Prostate gland (tissue), 2 donors: Measurements from ENCODE around the gene CDYL. TPM values are rescaled to one million over a fixed set of nuclear protein-coding genes. Genes with fewer than 3 reads are reported as not detected.

Experiments
- DNase-seq: peaks from one replicate; pipeline ENCODE4 v3.0.0-alpha.2; 2019; ENCODE audit warnings: low spot score
- H3K27ac ChIP-seq, 2 donors: fragments of 200-600 bp; sonication (generic); 2 replicates each; pipeline ENCODE4 v1.5.1; 2017 to 2019
- H3K27me3 ChIP-seq: fragments of 200-600 bp; sonication (generic); replicated peaks from 2 replicates; pipeline ENCODE4 v1.5.1; 2019; ENCODE audit not compliant: insufficient read depth
- H3K36me3 ChIP-seq, 2 donors: fragments of 200-600 bp; sonication (generic); 1 replicate in 1 of 2; 2 replicates in 1 of 2; pipeline versions ENCODE4 v1.5.1 to v1.8.1; 2017 to 2019
- H3K4me1 ChIP-seq: fragments of 200-600 bp; sonication (generic); replicated peaks from 2 replicates; pipeline ENCODE4 v1.5.1; 2019
- H3K4me3 ChIP-seq, 2 donors: fragments of 200-600 bp; sonication (generic); 2 replicates each; pipeline ENCODE4 v1.5.1; 2017 to 2019
- H3K9me3 ChIP-seq: fragments of 200-600 bp; sonication (generic); 2 replicates; pipeline ENCODE4 v1.5.1; 2017
- CTCF ChIP-seq, 4 experiments: fragments of 200-600 bp in 2 of 4; fragments of 450-650 bp in 2 of 4; sonication (generic) in 2 of 4; IDR thresholded peaks; 1 replicate in 3 of 4; 2 replicates in 1 of 4; pipeline ENCODE4 v1.5.1; 2016 to 2019; ENCODE audit warnings: antibody characterized with exemption in 4 of 4, mild to moderate bottlenecking in 2 of 4, moderate library complexity in 2 of 4
- POLR2A ChIP-seq: fragments of 450-650 bp; IDR thresholded peaks from one replicate; pipeline ENCODE4 v1.6.1; 2016; ENCODE audit warnings: antibody characterized with exemption, mild to moderate bottlenecking
- POLR2AphosphoS5 ChIP-seq: sonication (generic); formaldehyde crosslinking; IDR thresholded peaks from one replicate; pipeline ENCODE4 v1.6.1; 2017; ENCODE audit warnings: antibody characterized with exemption
- WGBS: methylation state at CpG from one replicate; pipeline ENCODE4 v1.1.5; 2018; 5-methylcytosine and 5-hydroxymethylcytosine counted together
- intact Hi-C: fragments of 100-400 bp; cut with DNase I; formaldehyde crosslinking; loops from one replicate; pipeline ENCODE4 v1.14.2; 2022
- total RNA-seq, 2 donors: library from RNA; depleted of rRNA; stranded (reverse); fragments of >200 nt; gene quantifications; one replicate each; pipeline ENCODE4 v1.1.0, GENCODE V29; 2016

The CDYL gene
- total RNA-seq, 2 donors from 2014 or later, result 28.1 to 54.5 TPM

GRCh38 chr6:4884646-4885340 lies 108.6 kb downstream of the CDYL start:
- DNase-seq, result no peak
- Histone ChIP-seq H3K9me3 (no peaks in the 10 kb centered on the region), H3K27me3 (no peaks in the 10 kb centered on the region), H3K4me3 (no peak overlapping the region), H3K27ac (no peak overlapping the region), H3K4me1 (no peaks in the 10 kb centered on the region), H3K36me3 (no peaks in the 10 kb centered on the region)
- WGBS, result 79% methylated on average over 7 of the region's 7 CpGs
- TF ChIP-seq CTCF (IDR thresholded peaks at IDR 0.05) (no peak), POLR2AphosphoS5 (no peak), POLR2A (no peak)
- intact Hi-C loops, result no loop called here

GRCh38 chr6:4885341-4885933 lies 109.2 kb downstream of the CDYL start:
- DNase-seq, result no peak
- Histone ChIP-seq H3K27ac (no peak overlapping the region), H3K4me1 (no peaks in the 10 kb centered on the region), H3K9me3 (no peaks in the 10 kb centered on the region), H3K27me3 (no peaks in the 10 kb centered on the region), H3K4me3 (no peak overlapping the region), H3K36me3 (no peaks in the 10 kb centered on the region)
- TF ChIP-seq POLR2A, result no peak
- TF ChIP-seq CTCF (IDR thresholded peaks at IDR 0.05), result no peak
- no peak for TF ChIP-seq POLR2AphosphoS5
- WGBS, result 67% methylated on average over 4 of the region's 4 CpGs
- intact Hi-C loops, result no loop called here

- Histone ChIP-seq H3K27ac (no peak overlapping the region), H3K4me1 (no peaks in the 10 kb centered on the region), H3K27me3 (no peaks in the 10 kb centered on the region), H3K4me3 (no peak overlapping the region), H3K9me3 (no peaks in the 10 kb centered on the region), H3K36me3 (no peaks in the 10 kb centered on the region)
- intact Hi-C loops, result no loop called here
- no peak for DNase-seq
- WGBS, result 95% methylated on average over 2 of the region's 2 CpGs
- TF ChIP-seq POLR2AphosphoS5 (no peak), POLR2A (no peak), CTCF (IDR thresholded peaks at IDR 0.05) (no peak)
These were observed 112.6 kb downstream of the CDYL start for GRCh38 chr6:4888841-4889240.

- TF ChIP-seq POLR2A (no peak), POLR2AphosphoS5 (no peak), CTCF (IDR thresholded peaks at IDR 0.05) (no peak)
- no peak for DNase-seq
- Histone ChIP-seq H3K27me3 (no peaks in the 10 kb centered on the region), H3K4me3 (no peak overlapping the region), H3K27ac (no peak overlapping the region), H3K36me3 (no peaks in the 10 kb centered on the region), H3K9me3 (no peaks in the 10 kb centered on the region), H3K4me1 (no peaks in the 10 kb centered on the region)
- intact Hi-C loops, result no loop called here
- WGBS, result 82% methylated on average over 5 of the region's 5 CpGs
These were observed 113.5 kb downstream of the CDYL start for GRCh38 chr6:4889701-4890100.

- Histone ChIP-seq H3K4me3 (no peak overlapping the region), H3K27me3 (no peaks in the 10 kb centered on the region), H3K4me1 (no peaks in the 10 kb centered on the region), H3K27ac (no peak overlapping the region), H3K36me3 (no peaks in the 10 kb centered on the region), H3K9me3 (no peaks in the 10 kb centered on the region)
- DNase-seq, result no peak
- no peak for TF ChIP-seq POLR2A
- TF ChIP-seq POLR2AphosphoS5, result no peak
- TF ChIP-seq CTCF (IDR thresholded peaks at IDR 0.05), result no peak
- intact Hi-C loops, result no loop called here
- 94% methylated on average over 9 of the region's 9 CpGs for WGBS
These were observed 114.0 kb downstream of the CDYL start for GRCh38 chr6:4890191-4890590.
